Lung (tissue), 12 donors: ENCODE results near the gene ZNF212. TPM values are rescaled to one million over a fixed set of nuclear protein-coding genes. Genes with fewer than 3 reads are reported as not detected.

Experiments
- ATAC-seq: fragments of 200-7000 bp; cut with Tn5 transposase; one replicate; pipeline ENCODE4 v1.9.1; 2020; ENCODE audit warnings: moderate number of reproducible peaks; ENCODE audit not compliant: insufficient read depth, low FRiP score
- DNase-seq, 3 donors: peaks; one replicate each; pipeline ENCODE4 v3.0.0-alpha.2; 2013 to 2017
- H3K27ac ChIP-seq, 2 donors: one replicate each; pipeline ENCODE4 v1.5.1; 2013; ENCODE audit warnings: mild to moderate bottlenecking in 2 of 2, moderate library complexity in 2 of 2, control low read depth in 1 of 2, inconsistent platforms in 1 of 2, low read depth in 1 of 2, low read length in 1 of 2
- H3K27me3 ChIP-seq, 3 donors: one replicate each; pipeline ENCODE4 v1.5.1; 2013; ENCODE audit warnings: low read length in 2 of 3; ENCODE audit not compliant: control insufficient read depth in 3 of 3, insufficient read depth in 3 of 3
- H3K36me3 ChIP-seq, 4 donors: one replicate each; pipeline ENCODE4 v1.5.1; 2013; ENCODE audit warnings: low read length in 4 of 4, mild to moderate bottlenecking in 1 of 4, moderate library complexity in 1 of 4; ENCODE audit not compliant: control insufficient read depth in 4 of 4, insufficient read depth in 4 of 4
- H3K4me1 ChIP-seq, 5 donors: one replicate each; pipeline ENCODE4 v1.5.1; 2013; ENCODE audit warnings: low read length in 5 of 5, mild to moderate bottlenecking in 2 of 5, moderate library complexity in 1 of 5; ENCODE audit not compliant: control insufficient read depth in 5 of 5, insufficient read depth in 5 of 5
- H3K4me3 ChIP-seq: one replicate; pipeline ENCODE4 v1.5.1; 2013; ENCODE audit warnings: mild to moderate bottlenecking, control low read depth, moderate library complexity
- H3K9ac ChIP-seq, 2 donors: one replicate each; pipeline ENCODE4 v1.5.1; 2013; ENCODE audit warnings: low read length in 2 of 2, control low read depth in 1 of 2; ENCODE audit not compliant: insufficient read depth in 1 of 2
- H3K9me3 ChIP-seq, 4 donors: one replicate each; pipeline ENCODE4 v1.5.1; 2013; ENCODE audit warnings: low read length in 3 of 4, mild to moderate bottlenecking in 1 of 4, moderate library complexity in 1 of 4; ENCODE audit not compliant: control insufficient read depth in 4 of 4, insufficient read depth in 3 of 4
- WGBS, 2 donors: extraction: QIAGEN DNeasy Blood & Tissue Kit; methylation state at CpG; one replicate each; pipeline ENCODE4 v1.1.7; 2013; 5-methylcytosine and 5-hydroxymethylcytosine counted together
- polyA plus RNA-seq, 2 donors: library from polyadenylated mRNA; stranded (reverse); fragments of 200-250 nt; gene quantifications; one replicate each; pipeline ENCODE4 v1.2.1, GENCODE V29; 2013
- total RNA-seq, 2 donors: library from RNA; depleted of rRNA in 1 of 2; stranded (reverse); fragments of >200 nt in 1 of 2; gene quantifications; one replicate each; pipeline ENCODE4 v1.2.1, GENCODE V29; 2014 to 2021
- TF ChIP-seq, protein P1 (sequence below): IDR thresholded peaks from 2 replicates; pipeline ENCODE4 v1.5.1; 2012; ENCODE audit warnings: mild to moderate bottlenecking; ENCODE audit errors: control extremely low read depth, extremely low read depth
- donor health status: control.
- donor health status: control.
- donor health status: Bipolar disorder and iron deficiency.
- donor health status: healthy.
- donor health status: DM: yes; HTN: yes; CAD: no.

ZNF212 gene
- total and polyA plus RNA-seq, 4 donors: 5.7 to 10.2 (median 8.5) TPM

DNA sequence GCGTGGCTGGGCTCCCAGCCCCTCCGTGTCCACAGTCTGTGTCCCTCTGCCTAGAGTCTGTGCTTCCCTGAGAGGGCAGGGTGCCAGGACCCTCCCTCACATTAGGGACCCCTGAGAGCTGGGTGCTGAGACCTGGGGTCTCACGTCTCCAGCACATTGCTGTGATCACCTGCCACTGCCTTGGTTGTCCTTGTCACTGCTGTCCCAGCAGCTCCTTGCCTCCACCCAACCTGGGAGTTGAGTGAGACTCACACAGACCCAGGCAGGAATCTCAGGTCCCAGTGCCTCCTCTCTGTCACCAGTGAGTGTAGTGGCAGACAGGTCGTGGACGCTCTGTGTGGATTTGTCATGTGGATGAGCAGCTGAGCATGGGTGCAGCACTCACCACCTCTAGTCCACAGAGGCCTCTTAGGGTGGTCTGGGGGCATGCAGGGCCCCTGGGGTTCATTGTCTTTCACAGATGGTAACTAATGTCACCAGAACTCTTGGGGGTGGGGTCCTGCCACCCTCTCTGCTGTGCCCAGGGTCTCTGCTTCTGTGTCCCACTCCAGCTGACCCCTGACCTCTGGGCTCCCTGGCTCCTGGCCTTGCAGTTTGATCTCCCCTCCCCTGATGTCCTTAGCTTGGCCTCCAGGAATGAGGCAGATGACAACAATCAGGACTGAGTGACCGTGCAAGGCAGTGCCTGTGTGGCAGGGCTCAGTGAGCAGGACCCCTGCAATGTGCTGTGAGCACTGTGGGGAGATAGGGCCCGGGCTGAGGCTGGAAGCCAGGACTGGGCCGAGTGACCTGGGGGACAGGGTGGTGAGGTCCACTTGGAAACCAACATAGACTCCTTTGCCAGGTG, 41.4 kb downstream of the ZNF212 start:
- Histone ChIP-seq H3K9me3 (no peaks in the 10 kb centered on the region), H3K27ac (no peak overlapping the region), H3K4me3 (no peak overlapping the region), H3K36me3 (peaks cover 11 to 39% (median 14%) of the 10 kb centered on the region in 4 donors), H3K4me1 (peaks cover 0 to 9% (median 3%) of the 10 kb centered on the region in 5 donors), H3K9ac (no peak overlapping the region), H3K27me3 (no peaks in the 10 kb centered on the region)
- TF ChIP-seq, protein P1, sequence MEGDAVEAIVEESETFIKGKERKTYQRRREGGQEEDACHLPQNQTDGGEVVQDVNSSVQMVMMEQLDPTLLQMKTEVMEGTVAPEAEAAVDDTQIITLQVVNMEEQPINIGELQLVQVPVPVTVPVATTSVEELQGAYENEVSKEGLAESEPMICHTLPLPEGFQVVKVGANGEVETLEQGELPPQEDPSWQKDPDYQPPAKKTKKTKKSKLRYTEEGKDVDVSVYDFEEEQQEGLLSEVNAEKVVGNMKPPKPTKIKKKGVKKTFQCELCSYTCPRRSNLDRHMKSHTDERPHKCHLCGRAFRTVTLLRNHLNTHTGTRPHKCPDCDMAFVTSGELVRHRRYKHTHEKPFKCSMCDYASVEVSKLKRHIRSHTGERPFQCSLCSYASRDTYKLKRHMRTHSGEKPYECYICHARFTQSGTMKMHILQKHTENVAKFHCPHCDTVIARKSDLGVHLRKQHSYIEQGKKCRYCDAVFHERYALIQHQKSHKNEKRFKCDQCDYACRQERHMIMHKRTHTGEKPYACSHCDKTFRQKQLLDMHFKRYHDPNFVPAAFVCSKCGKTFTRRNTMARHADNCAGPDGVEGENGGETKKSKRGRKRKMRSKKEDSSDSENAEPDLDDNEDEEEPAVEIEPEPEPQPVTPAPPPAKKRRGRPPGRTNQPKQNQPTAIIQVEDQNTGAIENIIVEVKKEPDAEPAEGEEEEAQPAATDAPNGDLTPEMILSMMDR: no peak
- WGBS, 2 donors: 93 to 95% methylated on average over 8 of the region's 8 CpGs
- ATAC-seq (no peak), DNase-seq (no peak)

DNA sequence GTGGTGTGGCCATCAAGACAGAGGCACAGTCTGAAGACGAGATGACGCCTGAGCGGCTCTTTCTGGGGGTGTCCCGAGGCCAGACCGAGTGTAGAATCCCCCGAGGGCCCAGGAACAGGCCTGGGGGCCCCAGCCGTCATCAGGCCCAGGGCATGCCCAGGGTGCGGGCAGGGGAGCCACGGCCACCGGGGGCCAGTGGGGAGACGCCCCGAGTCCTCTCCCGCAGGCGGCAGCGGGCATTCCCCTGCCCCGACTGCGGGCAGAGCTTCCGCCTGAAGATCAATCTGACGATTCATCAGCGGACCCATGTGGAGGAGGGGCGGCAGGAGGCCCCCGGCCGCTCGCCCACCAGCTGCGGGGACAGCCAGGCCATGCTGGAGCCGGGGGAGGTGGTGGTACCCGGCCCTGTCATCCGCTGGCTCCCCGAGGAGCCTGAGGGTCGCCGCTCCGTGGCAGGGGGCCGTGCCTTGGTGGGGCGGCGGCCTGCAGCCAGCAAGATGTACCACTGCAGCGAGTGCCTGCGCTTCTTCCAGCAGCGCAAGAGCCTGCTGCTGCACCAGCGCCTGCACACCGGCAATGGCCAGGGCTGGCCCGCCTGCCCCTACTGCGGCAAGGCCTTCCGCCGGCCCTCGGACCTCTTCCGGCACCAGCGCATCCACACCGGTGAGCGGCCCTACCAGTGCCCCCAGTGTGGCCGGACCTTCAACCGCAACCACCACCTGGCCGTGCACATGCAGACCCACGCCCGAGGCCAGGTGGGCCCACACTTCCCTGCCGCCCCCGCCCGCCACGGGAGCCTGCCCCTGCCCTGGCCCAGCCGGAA, 42.3 kb downstream of the ZNF212 start:
- no peak overlapping the region for H3K9ac ChIP-seq
- no peaks in the 10 kb centered on the region for H3K27me3 ChIP-seq
- ATAC-seq: no peak
- no peak overlapping the region for H3K27ac ChIP-seq
- H3K9me3 ChIP-seq: no peaks in the 10 kb centered on the region
- peaks cover 11 to 35% (median 14%) of the 10 kb centered on the region in 4 donors for H3K36me3 ChIP-seq
- no peak for DNase-seq
- peaks cover 0 to 10% (median 3%) of the 10 kb centered on the region in 5 donors for H3K4me1 ChIP-seq
- no peak overlapping the region for H3K4me3 ChIP-seq
- TF ChIP-seq, protein P1: no peak
- 96 to 98% methylated on average over 52 to 59 of the region's 59 CpGs for WGBS, 2 donors

DNA sequence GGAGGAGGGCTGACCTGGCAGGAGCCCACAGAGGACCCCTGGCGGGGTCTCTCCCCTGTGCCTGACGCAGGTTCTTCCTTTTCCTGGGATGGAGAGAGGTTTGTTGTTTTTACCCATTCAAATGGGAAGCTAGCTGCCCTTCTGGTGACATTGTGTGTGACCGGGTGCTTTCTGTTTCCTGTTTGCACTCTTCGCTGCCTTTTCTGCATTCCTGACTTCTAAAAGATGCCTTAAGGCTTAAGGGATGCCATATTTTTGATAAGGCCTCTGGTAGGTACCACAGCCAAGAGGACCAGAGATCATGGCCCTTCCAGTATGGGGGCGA, 42.8 kb downstream of the ZNF212 start:
- Histone ChIP-seq H3K36me3 (peaks cover 11 to 35% (median 12%) of the 10 kb centered on the region in 4 donors), H3K27ac (no peak overlapping the region), H3K4me1 (peaks cover 0 to 10% (median 3%) of the 10 kb centered on the region in 5 donors), H3K4me3 (no peak overlapping the region), H3K9ac (no peak overlapping the region), H3K9me3 (no peaks in the 10 kb centered on the region), H3K27me3 (no peaks in the 10 kb centered on the region)
- ATAC-seq: no peak
- 84 to 93% methylated on average over 5 of the region's 5 CpGs for WGBS, 2 donors
- TF ChIP-seq, protein P1: no peak
- no peak for DNase-seq
